ENCODE data around the gene SSTR5.

Gene SSTR5

GRCh38 chr16:1127101-1127500 lies 54.6 kb downstream of the SSTR5 start:
- DNase-seq, result no peak

GRCh38 chr16:1127971-1128715 lies 55.6 kb downstream of the SSTR5 start:
- DNase-seq, result no peak

GRCh38 chr16:1129106-1129960 lies 56.8 kb downstream of the SSTR5 start:
- DNase-seq, result no peak

GRCh38 chr16:1130382-1130781 lies 57.8 kb downstream of the SSTR5 start:
- no peak for DNase-seq
